ENCODE results near the gene MYCBP2. TPM values are rescaled to one million over a fixed set of nuclear protein-coding genes. Genes with fewer than 3 reads are reported as not detected.

Gene MYCBP2
- polyA plus RNA-seq, 1 of the 3 experiments (the other 2 are of a cell fraction), result 18.5 TPM

- CTCF ChIA-PET, result interaction anchor here (1.5 kb wide), 1 partner anchor 140 kb away, joined by 5 read pairs; no protein-coding TSS in a partner anchor
- DNase-seq, result no peak
- Histone ChIP-seq H3K27me3 (ENCODE audit: insufficient read depth) (0 out of 2 replicates have a peak, but pooled peaks cover 8% of the 10 kb centered on the region), H3F3A (replicated peaks; ENCODE audit: insufficient read depth) (no peaks in the 10 kb centered on the region), H2AFZ (ENCODE audit: low read depth) (no peak overlapping the region), H4K20me1 (ENCODE audit: insufficient read depth) (no peaks in the 10 kb centered on the region), H3K79me2 (ENCODE audit: insufficient read depth) (no peaks in the 10 kb centered on the region), H3K9me2 (no peaks in the 10 kb centered on the region), H3K4me1 (ENCODE audit: control insufficient read depth in 1 of 2, insufficient read depth in 2 of 2, low read depth in 1 of 2, low read length in 1 of 2) (no peaks in the 10 kb centered on the region; a peak in 2 of 4 replicates), H3K9ac (no peak overlapping the region), H3K4me2 (no peak overlapping the region), H3K27ac (ENCODE audit: low read depth in 2 of 2, low read length in 1 of 2) (no peak overlapping the region), H3K9me3 (no peaks in the 10 kb centered on the region), H3K4me3 (ENCODE audit: low read depth in 2 of 2, low read length in 1 of 2) (no peak overlapping the region), H3K36me3 (replicated peaks in 1 of 2; ENCODE audit: control insufficient read depth in 1 of 2, insufficient read depth in 2 of 2, low read length in 1 of 2) (no peaks in the 10 kb centered on the region)
- 82% methylated on average over 5 of the region's 6 CpGs for WGBS (ENCODE audit: low lambda C conversion rate)
- POLR2A ChIA-PET, result no interaction called here
- TF ChIP-seq ELF1 (IDR thresholded peaks at IDR 0.05) (no peak), USF2 (IDR thresholded peaks at IDR 0.05; ENCODE audit: borderline replicate concordance, low read depth, low read length) (no peak), RAD21 (IDR thresholded peaks at IDR 0.05; ENCODE audit: low read length) (no peak), TCF12 (IDR thresholded peaks at IDR 0.05) (no peak), SMC3 (IDR thresholded peaks at IDR 0.05; ENCODE audit: low read depth, low read length) (no peak), ZBTB33 (IDR thresholded peaks at IDR 0.05; ENCODE audit: borderline replicate concordance, low read depth) (no peak), EP300 (IDR thresholded peaks at IDR 0.05; ENCODE audit: borderline replicate concordance in 1 of 2, low read depth in 1 of 2, low read length in 1 of 2) (no peak), RFX5 (IDR thresholded peaks at IDR 0.05; ENCODE audit: low read length) (no peak)
Measured at GRCh38 chr13:77338961-77339401, 12.1 kb upstream of the MYCBP2 start.

GRCh38 chr13:77338329-77338728 lies 11.4 kb upstream of the MYCBP2 start:
- Histone ChIP-seq H2AFZ (ENCODE audit: low read depth) (no peak overlapping the region), H3K4me3 (ENCODE audit: low read depth in 2 of 2, low read length in 1 of 2) (no peak overlapping the region), H3K9ac (no peak overlapping the region), H3K79me2 (ENCODE audit: insufficient read depth) (no peaks in the 10 kb centered on the region), H3K27me3 (ENCODE audit: insufficient read depth) (0 out of 2 replicates have a peak, but pooled peaks cover 8% of the 10 kb centered on the region), H4K20me1 (ENCODE audit: insufficient read depth) (no peaks in the 10 kb centered on the region), H3K36me3 (replicated peaks in 1 of 2; ENCODE audit: control insufficient read depth in 1 of 2, insufficient read depth in 2 of 2, low read length in 1 of 2) (no peaks in the 10 kb centered on the region), H3K9me2 (no peaks in the 10 kb centered on the region), H3K9me3 (no peaks in the 10 kb centered on the region), H3F3A (replicated peaks; ENCODE audit: insufficient read depth) (no peaks in the 10 kb centered on the region), H3K27ac (ENCODE audit: low read depth in 2 of 2, low read length in 1 of 2) (no peak overlapping the region), H3K4me2 (no peak overlapping the region), H3K4me1 (ENCODE audit: control insufficient read depth in 1 of 2, insufficient read depth in 2 of 2, low read depth in 1 of 2, low read length in 1 of 2) (peaks cover 0 to 7% of the 10 kb centered on the region in 2 experiments; a peak in 2 of 4 replicates)
- no peak for DNase-seq
- POLR2A ChIA-PET, result no interaction called here
- TF ChIP-seq USF2 (IDR thresholded peaks at IDR 0.05; ENCODE audit: borderline replicate concordance, low read depth, low read length) (no peak), ZBTB33 (IDR thresholded peaks at IDR 0.05; ENCODE audit: borderline replicate concordance, low read depth) (no peak), REST (IDR thresholded peaks at IDR 0.05; ENCODE audit: low read depth, low read length) (no peak)
- CTCF ChIA-PET, result no interaction called here
- 63% methylated on average over 2 of the region's 2 CpGs for WGBS (ENCODE audit: low lambda C conversion rate)
